GM19328 (cell line): ENCODE data around the gene BPGM.

Experiments
- ATAC-seq: cut with Tn5 transposase; IDR thresholded peaks from one replicate; pipeline ENCODE4 v1.9.1; 2021; ENCODE audit warnings: mild to moderate bottlenecking, moderate library complexity; ENCODE audit not compliant: unreplicated experiment

BPGM gene

DNA sequence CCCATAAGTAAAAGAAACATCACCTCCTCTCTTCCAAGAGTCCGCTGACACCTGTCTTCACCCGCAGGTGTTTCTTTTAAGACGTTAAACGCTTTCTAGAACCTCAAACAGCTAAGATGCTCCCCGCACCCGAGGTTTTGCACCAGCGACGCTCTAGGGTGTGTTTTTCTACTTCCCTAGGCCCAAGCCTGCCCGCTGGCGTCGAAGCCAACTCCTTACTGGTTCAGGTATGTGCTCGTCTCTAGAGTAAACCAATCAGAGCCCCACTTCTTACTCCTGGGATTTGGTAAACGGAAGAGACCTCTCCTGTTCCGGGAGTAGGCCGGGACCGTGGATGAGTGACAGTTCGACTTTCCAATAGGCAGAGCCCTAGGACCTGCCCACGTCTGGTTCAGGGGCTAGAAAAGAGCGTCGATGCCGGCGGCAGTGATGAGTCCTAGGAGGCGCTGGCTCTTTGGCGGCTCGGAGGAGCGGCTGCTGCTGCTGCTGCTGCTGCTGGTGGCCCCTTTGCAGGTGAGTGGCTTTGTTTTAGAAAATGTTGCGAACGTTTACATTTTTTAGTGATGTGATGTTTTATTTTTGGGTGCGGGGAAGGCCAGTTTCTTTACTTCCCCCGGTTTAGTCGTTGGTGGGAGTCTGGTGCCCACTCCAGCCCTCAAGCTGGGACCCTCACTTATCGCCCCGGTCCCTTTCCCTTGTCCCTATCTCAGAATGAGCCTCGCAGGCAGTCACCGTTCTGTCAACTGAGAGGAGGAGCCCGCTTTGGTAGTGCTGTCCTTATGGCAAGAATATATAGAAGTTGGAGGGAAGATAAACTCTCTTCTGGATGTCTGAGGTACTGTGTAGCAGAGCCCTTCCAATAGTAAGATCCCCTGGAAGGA is at the start of gene BPGM:
Gene BPGM, plus strand, starts transcription at position 429 of the 881 bp plus-strand sequence. CDS start 14,655 bp downstream, outside the sequence.
- ATAC-seq: peak; percentile 99

DNA sequence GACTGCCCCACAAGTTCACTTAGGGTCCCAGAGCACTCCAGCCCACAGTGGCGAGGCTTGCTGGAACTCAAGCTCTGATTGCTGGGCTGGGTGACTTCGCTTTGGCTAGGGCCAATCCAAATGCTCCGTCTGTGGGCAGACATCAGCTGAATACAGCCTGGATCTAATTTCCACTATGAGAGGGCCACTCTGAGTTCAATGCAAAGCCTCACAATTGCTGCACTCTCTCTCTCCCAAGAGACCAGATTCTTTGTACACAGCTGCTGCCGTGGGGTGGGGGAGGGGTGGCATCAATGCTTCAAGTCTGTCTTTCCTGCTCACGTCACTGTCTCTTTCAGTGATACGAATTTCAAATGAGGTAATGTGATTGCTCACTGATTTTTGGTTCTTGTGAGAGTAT is 47.3 kb upstream of the BPGM start:
- ATAC-seq: no peak

DNA sequence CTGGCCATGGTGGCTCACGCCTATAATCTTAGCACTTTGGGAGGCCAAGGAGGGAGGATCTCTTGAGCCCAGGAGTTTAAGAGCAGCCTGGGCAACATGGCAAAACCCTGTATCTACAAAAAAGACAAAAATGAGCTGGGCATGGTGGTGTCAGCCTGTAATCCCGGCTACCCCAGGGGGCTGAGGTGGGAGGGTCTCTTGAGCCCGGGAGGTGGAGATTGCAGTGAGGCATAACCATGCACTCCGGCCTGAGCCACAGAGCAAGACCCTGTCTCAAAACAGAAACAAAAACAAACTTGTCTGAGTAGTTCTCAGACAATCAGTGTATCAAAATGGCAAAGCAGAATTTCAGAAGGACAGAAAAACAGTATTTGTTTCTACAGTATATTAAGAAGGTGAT is 45.2 kb upstream of the BPGM start:
- no peak for ATAC-seq

DNA sequence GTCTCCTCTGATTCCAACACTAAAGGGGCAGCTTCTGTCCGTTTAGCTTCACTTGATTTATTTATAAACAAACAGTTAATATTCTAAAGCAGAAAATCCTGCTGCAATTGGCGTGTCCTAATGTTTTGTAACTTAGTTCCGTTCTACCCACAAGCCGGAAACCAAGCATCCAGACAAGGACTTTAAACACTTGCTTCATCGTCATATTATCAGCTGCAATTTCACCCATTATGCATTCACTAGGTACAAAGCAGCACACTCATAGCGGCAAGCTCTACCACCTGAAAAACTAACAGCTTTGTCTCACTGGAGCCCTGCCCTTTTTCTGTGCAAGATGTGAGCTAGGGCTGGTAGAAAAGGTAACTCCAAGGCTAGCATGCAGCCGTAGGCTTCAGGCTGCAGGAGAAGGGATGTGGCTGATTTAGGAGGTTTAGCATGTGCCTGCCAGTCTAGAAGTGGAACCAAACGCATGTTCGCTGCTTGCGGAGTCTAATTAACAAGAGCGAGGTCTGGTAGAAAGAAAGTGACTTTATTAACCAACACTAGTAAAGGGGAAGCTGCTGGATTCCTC is 43.7 kb upstream of the BPGM start:
- no peak for ATAC-seq

DNA sequence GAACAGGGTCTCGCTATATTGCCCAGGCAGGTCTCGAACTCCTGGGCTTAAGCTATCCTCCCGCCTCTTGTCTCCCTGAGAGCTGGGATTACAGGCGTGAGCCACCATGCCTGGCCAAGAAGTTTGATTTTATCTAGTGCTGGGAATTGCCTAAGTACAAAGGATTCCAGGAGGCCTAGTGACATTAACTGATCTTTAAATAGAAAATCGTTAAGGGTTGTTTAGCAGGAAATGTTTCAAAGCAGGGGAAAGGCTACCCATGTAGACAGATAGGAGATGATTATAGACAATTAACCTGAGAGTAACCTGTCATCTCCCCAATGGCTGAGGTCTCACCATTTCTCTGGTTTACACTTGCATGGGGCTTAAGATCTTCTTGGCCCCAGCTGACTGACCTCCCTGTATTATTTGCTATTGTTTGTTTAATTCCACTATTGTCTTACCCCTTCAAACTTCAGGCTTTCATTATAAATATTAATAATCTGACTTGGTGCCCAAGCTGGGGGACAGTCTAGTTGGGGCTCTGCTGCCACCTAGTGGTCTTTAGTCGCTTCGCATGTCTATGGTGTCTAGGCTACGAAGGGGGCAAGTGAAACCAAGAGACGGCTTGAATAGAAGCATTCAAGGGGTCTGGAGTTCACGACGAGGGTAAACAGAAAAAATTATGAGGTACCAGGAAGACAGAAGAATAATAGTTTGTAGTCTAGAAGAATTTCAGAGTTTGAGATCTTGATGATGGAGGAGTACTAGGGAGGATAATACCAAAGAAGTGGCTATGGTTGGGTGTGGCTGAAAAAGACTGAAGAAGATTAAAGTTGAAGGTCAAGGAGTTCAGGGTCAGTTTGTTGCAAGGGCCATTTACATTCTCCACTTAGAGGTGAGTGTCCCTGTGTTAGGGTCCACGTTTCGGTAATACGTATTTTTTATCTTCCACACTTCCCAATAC is 40.4 kb upstream of the BPGM start:
- ATAC-seq: peak; percentile 66

DNA sequence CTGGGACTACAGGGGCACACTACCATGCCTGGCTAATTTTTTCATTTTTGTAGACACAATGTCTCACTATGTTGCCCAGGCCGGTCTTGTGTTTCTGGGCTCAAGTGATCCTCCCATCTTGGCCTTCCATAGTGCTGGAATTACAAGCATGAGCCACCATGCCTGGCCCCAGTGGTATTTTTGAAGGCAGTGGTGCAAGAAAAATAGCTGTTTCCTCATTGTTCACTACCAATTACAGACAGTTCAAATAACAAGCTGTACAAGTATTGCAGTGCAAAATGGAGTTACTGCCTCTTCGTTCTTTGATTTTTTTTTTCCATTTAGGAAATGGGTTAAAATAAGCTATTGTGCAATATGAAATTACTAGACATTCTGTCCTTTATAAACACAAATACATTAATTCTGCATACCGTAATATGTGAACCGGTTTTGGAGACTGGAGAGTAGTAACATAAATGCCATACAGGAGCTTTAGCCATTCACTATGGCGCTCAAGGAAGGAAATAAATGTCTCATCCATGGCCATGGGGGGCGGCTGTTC is 35.0 kb upstream of the BPGM start:
- ATAC-seq: no peak

DNA sequence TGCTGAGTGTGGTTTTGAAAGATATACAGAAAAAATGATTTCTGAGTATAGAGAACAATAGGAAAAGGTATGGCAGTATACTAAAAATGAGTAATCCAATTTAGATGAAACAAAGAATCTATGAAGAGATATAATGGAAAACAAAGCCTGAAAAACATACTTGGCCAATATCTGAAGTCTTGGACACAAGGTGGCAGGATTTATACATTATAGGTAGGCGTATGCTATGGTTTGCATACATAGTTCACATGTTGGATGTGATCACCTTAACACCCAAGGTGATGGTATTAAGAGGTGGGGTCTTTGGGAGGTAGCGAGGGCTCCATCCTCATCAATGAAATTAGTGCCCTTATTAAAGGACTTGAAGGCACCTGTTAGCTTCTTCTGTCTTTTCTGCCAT is 34.5 kb upstream of the BPGM start:
- no peak for ATAC-seq

DNA sequence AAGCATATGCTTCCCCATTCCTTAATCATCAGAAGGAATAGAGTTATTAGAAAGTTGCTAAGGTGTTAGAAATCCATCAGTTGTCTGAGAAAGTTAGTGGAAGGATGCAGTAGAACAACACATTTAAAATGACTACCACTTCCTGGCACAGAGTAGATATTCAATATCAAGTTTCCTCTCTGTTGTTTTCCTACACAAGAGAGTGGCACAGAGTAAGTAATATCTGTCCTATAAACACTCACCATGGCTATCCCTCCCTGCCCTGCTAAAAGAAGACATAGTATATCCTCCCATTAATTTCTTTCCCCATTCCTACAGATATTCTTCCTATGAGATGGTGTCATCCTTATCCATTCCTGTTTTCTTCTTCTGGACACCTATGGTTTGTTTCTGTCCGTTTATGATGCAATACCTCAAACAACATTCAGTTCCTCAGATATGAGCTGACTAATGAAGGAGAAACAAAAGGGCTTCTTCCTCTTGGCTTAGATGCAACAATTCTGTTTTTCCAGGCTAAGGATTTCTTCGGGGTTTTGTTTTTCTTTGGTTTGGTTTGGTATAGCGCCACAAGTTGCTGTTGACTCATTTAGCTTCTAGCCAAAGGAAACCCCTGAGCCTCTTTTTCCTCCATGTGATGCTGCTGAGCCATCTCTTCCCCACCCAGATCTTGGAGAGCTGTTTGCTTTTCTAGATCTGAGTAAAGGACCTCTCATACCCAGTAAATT is 32.9 kb upstream of the BPGM start:
- ATAC-seq: no peak

DNA sequence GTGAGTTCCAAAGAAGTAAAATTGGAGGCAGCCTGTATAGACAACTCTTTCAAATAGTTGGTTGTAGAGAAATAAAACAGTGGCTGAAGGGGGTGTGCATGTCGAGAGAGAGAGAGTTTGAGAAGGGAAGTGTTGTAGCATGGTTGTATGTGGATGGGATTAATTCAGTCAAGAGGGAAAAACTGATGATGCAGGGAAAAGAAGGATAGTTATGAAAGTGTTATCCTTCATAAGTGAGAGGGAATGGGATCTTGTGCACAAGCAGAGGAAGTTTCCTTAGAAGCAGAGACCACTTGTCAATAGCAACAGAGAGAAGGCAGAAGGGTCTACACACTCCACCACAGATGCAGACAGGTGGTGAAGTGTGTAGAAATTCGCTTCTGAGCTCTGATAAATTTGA is 30.0 kb upstream of the BPGM start:
- no peak for ATAC-seq

DNA sequence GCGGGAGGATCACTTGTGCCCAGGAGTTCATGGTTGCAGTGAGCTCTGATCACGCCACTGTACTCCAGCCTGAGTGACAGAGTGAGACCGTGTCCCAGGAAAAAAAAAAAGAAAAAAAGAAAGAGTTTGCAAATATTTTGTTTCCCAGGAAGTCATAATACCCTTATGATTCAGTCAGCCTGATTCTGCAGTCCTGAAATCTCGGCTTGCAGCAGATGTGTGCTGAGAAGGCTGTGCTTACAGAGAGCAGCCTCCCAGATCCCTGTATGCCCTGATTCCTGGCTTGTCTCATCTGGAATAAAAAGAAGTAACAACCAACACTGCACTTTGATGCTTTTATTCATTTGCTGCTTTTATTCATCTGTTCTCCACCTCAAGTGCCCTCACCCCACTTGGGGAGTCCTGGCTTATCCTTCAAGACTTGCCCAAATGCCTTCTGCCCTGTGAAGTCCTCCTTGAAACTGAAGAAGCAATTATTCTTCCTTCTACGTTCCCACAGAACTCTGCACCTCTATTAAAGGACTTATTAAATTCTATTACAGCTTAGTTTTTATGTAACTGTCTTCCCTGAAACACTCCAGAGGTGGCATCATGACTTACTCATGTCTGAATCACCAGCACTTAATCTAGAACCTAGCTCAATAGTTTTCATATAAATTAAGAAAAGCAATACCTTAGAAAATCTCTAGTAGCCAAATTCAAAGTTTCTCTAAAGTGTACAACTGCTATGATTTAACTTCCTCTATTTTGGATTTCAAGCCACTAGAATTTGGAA is 27.7 kb upstream of the BPGM start:
- ATAC-seq: no peak

DNA sequence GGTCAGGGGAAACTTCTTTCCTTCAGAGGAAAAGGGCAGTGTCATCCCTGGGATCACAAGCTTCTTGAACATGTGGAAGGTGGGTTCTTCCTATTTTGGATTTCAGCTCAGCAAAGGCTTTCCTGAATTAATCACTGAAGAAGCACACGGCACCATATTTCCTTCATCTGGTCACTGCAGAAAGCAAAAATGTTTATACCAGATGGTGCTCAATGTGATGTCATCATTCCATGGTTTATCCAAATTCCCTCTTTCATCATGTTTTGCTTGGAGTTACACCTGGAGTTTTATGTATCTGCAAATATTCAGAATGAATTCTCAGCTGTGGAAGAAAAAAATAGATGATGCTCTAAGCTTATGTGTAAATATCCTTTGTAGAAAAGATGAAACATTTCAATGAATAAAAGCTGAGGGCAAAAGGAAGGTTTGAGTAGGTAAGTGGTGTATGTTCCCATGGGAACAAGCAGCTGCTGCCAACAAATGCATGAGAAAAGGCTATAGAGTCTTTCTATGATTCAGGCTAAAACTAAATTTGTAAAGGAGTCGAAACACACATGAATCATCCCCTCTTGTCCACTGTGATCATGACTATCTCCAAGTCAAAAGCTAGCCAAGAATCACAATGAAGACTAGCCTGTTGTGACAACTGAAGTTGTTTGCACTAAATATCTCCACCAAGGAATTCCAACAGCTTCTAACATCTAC is 26.9 kb upstream of the BPGM start:
- ATAC-seq: no peak

DNA sequence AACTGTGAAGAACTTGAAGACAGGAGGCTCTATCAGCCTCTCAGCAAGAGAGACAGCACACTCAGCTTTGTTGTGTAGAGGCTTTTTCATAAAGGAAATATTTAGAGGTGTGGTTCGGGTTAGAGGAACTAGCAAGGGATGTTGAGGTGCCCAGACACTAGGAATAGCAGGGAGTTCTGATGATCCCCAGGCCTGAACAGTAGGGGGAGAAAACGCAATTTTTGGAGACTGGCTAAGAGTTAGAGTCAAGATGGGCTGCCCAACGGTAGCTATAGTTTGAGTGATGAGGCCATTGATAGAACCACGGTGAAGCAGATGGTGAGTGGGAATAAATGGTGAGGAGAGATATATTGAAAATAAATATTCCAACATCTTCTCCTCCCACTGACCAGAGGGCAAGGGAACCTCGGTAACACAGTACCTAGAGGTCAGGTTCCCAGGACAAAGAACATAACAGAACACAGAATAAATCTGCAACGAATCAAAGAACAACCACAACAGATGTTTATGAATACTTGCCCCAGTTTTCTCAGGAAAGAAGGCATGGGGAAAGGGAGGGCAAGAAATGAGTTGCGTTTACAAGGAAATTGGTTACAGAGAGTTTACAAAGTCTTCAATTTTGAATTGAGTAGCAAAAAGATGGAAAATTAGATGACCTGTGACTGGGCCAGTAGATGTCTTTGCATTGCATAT is 24.2 kb upstream of the BPGM start:
- ATAC-seq: no peak

DNA sequence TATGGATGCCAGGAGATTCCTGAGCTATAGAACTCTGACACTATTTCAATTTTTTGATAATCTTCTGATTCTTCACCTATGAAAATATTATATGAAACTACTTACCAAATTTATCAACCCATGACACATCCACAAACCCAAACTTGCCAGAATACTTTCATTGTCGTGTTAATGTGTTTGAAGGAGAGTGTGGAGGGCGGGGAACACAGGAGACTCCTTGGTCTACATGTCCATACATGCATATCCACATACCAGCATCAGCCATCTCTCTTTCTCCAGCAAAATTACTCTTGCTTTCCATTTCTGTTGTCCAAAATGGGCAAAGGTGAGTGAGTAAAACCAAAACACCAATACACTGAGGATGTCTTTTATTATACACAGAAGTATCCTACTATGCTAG is 23.5 kb upstream of the BPGM start:
- no peak for ATAC-seq

DNA sequence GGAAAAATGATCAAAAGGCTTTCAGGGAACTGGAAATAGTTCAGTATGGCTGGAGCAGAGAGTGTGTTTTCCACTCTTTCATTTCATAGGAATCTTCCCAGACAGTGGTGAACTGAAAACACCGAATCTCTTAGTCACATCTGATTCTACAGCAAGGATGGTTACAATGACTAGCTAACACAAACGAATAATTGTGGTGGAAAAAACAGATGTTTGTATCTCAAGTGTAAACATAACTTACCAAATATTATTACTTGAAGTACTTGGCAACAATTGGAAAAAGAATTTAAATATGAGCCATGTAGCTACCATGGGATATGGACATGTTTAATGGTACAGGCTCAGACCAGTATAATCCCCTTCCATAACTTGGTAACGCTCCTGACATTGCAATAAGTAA is 21.1 kb upstream of the BPGM start:
- ATAC-seq: no peak

DNA sequence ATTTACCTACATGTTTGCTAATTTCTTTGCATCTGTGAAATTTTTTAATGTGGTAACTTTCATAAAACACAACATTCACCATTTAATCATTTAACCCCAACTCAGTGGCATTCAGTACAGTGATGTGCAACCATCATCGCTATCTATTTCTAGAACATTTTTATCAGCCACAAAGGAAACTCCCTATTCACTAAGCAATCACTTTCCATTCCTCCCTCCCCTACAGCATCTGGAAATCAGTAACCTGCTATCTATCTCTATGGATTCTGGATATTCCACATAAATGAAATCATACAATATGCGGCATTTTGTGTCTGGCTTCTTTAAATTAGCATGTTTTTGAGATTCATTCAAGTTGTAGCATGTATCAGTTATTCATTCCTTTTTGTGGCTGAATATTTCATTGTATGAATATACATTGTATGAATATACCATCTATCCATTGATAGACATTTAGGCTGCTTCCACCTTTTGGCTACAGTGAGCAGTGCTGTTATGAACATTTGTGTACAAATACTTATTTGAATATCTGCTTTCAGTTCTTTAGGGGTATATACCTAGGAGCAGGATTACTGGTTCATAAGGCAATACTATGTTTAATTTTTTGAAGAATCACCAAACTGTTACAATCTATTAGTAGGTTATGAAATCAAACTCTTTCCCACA is 19.4 kb upstream of the BPGM start:
- ATAC-seq: no peak

DNA sequence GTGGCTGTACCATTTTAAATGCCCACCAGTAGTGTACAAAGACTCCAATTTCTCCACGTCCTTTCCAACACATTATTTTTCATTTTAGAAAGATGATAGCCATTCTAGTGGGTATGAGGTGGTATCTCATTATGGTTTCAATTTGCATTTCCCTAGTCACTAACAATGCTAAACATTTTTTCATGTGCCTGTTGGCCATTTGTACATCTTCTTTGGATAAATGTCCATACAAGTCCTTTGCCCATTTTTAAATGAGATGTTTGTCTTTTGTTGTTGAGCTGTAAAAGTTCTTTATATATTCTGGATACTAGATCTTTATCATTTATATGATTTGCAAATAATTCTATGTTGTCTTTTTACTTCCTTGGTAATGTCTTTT is 18.9 kb upstream of the BPGM start:
- no peak for ATAC-seq

DNA sequence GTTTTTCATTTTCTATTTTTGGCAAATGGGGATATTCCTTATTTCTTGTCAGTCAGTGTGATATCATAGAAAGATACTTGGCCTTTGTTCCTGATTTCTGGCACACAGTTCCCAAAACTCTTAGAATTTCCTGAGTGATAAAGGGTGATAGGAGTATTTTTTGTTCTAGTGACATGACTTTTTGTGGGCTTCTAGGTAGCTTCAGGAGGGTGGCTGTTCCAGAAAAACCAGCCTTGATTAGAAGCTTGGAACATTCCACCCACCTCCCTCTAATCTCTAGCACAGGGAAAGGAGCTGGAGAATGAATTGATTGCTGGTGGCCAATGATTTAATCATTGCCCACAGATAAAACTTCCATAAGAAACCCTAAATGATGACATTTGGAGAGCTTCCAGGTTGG is 17.2 kb upstream of the BPGM start:
- ATAC-seq: no peak

DNA sequence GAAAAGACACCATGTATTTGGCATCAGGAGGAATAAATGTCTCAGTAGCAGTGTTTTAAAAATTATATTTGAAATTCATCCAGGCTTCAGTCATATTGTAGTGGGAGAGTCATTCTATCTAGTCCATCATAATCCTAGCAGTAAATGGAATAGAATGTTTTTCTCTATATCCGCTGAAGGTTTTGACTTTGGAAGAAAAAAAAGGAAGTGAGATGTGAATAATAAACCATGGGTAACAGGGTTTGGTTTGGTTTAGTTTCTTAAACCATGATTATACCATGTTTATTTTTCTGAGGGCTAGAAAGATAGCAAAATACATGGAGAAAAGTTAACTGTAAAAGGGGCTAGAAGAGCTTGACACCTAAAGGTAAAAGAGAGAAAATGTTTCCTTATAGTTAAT is 16.4 kb upstream of the BPGM start:
- ATAC-seq: no peak
